NOMO-1 (cell line): ENCODE measurements around the gene TRIM52.

Experiments used
- DNase-seq, 2 experiments: peaks; one replicate each; lab custom pipeline; 2025; ENCODE audit not compliant: unreplicated experiment in 2 of 2; lab: John Stamatoyannopoulos, UW

Gene TRIM52

DNA sequence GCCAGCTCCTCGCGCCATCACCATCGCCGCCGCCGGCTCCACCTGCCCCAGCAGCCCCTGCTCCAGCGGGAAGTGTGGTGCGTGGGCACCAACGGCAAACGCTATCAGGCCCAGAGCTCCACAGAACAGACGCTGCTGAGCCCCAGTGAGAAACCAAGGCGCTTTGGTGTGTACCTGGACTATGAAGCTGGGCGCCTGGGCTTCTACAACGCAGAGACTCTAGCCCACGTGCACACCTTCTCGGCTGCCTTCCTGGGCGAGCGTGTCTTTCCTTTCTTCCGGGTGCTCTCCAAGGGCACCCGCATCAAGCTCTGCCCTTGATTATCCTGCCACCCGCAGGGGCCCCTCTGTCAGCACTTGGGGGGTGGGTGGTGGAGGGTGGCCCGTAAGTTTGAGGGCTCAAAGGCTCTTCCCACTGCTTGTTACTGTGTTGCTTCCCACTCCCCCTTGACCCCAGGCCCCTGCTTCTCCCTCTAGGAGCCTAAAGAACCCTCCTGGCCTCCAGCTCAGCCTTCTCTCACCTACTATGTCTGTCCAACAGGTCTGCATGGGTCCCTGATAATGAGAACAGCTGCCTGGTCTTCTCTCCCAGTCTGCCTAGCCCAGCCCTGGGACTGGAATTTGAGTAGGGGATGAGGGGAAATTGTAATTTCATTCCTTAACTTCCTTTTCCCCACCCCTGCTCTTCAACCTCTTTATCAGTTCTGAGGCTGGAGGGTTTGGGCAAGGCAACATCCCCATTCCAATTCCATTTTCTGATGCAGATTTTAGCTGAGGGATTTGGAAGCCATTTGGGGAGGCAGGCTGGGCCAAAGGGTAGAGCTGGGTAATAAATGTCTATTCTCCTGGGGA lies 26.3 kb downstream of the TRIM52 start:
- no peak for DNase-seq

DNA sequence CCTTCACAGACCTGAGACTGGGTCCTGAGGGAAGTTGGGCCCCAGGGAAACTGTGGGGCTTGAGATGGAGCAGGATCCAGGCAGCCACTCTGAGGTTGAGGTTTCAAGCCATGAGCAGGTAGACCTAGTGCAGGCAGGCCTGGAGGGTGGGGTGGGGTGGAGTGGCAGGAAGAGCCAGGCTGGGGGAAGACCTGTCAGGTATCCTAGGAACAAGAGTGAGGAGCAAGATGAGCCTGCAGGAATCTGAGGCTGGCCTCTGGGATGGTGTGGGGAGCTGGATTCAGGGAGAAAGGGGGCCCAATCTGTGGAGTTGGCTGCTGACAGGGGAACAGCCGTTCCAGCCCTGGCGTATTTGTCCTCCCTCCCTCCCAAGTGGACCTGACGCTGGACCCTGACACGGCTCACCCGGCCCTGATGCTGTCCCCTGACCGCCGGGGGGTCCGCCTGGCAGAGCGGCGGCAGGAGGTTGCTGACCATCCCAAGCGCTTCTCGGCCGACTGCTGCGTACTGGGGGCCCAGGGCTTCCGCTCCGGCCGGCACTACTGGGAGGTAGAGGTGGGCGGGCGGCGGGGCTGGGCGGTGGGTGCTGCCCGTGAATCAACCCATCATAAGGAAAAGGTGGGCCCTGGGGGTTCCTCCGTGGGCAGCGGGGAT lies 27.0 kb downstream of the TRIM52 start:
- DNase-seq, result no peak

DNA sequence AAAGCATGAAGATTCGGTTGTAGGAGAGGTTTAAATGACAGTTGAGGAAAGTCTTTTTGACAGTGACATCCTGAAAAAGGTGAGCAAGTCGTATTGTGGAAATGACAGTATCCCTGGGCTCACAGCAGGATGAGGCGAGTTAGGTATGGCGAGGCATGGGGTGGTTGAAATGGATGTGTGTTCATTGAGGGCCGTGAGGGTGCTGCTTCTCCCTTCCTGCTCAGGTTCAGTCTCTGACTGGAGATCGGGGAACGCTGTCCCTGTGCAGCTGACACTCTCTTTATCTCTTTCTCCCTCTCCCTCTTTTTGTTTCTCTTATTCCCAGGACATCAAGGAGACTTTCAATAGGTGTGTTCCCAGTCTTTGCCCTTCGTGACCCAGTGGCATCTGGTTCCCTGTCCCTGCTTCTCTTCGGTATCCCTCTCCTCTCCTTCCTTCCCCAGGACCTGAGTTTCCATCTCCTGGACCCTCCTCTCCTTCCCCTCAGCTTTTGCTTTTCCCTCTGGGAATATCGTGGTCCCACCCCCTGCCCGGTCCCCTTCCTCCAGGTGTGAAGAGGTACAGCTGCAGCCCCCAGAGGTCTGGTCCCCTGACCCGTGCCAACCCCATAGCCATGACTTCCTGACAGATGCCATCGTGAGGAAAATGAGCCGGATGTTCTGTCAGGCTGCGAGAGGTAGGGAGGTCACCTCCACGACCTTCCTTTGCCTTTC lies 27.7 kb downstream of the TRIM52 start:
- no peak for DNase-seq

DNA sequence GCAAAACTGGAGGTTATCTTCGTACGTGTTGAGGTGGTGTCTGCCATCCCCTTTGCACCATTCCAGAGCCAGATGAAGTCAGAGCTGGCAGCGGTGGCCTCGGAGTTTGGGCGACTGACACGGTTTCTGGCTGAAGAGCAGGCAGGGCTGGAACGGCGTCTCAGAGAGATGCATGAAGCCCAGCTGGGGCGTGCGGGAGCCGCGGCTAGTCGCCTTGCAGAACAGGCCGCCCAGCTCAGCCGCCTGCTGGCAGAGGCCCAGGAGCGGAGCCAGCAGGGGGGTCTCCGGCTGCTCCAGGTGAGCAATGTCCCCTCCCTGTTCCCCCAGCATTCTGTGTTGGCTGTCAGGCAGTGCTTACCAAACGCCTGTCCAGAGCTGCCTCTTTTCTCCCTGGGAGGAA lies 28.4 kb downstream of the TRIM52 start:
- no peak for DNase-seq

DNA sequence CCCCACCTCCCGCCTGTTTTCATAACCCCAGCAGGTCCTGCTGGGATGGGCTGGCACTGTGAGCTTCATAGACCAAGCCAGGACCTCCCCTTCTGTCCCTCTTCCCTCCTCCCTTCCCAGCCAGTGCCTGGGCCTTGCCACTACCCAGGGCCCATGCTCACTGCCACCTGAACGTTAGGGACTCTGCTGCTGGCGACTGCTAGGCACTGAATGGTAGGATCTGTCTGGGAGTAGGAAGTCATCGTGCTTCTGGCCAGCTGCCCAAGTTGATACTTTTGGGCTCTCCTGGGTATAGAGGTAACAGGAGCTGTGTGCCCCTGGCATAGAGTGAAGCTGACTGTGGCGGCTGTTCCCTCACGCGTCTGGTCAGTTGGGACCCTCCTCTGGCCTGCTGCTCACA lies 29.5 kb downstream of the TRIM52 start:
- no peak for DNase-seq

DNA sequence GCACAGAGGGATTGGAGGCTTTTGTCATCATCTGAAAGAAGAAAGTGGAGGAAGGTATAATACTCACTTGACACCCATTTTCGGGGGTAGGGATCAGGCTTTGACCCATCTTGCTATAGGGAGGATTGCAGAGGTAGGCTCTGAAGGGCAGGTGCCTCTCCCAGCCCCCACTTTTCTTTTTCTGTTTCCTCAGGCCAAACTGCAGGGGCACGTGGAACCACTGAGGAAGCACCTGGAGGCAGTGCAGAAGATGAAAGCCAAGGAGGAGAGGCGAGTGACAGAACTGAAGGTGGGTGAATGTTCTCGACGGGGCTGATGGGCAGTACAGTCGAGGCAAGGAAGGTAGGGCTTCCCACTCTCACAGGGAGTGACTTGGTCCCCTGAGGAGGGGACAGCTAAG lies 30.4 kb downstream of the TRIM52 start:
- no peak for DNase-seq

DNA sequence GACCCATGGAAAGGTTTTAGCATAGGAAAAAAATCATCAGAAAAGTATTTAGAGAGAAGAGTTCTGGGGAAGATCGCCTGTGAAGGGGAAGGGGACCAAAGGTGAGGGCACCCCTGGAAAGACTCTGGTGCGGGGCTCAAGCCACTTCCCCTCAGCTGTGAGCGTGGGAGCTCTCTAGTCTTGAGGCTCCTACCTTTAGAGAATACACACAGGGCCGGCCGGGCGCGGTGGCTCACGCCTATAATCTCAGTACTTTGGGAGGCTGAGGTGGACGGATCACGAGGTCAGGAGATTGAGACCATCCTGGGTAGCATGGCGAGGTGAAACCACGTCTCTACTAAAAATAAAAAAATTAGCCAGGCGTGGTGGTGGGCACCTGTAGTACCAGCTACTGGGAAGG lies 30.9 kb downstream of the TRIM52 start:
- no peak for DNase-seq

DNA sequence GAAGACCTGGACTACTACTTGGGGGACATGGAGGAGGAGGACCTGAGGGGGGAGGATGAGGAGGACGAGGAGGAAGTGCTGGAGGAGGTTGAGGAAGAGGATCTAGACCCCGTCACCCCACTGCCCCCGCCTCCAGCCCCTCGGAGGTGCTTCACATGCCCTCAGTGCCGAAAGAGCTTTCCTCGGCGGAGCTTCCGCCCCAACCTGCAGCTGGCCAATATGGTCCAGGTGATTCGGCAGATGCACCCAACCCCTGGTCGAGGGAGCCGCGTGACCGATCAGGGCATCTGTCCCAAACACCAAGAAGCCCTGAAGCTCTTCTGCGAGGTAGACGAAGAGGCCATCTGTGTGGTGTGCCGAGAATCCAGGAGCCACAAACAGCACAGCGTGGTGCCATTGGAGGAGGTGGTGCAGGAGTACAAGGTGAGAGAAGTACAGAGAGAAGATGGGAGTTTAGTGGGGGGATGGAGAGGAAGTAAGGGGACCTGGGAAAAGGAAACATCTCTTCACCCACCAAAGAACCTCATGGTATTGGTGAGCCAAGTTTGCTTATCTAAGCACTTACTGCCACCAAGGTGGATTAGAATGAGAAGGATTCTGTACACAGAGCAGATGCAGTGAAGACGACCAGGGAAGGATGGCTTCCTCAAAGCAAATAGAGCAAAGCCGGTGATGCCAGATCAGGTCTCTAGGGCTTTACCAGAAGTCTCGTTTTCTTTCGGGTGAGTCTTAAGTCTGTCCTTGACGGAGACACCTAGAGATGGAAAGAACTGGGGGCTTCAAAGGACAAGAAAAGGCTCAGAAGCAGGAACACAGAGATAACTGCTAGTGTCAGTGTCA lies 36.3 kb downstream of the TRIM52 start:
- no peak for DNase-seq

DNA sequence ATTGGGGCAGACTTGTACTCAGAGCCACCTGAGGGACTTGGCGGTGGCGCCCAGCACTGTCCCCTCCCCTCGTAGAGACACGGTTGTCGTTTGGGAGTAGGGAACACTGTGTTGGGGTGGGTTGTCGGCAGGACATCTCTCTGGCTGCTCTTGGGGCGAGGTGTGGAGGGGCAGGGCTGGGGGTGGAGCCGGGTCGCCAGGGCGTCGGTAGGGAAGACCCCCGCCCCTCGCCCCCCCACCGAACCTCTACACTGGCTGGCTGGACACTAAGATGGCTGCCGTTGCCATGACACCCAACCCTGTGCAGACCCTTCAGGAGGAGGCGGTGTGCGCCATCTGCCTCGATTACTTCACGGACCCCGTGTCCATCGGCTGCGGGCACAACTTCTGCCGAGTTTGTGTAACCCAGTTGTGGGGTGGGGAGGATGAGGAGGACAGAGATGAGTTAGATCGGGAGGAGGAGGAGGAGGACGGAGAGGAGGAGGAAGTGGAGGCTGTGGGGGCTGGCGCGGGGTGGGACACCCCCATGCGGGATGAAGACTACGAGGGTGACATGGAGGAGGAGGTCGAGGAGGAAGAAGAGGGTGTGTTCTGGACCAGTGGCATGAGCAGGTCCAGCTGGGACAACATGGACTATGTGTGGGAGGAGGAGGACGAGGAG lies 37.1 kb downstream of the TRIM52 start:
- DNase-seq, result no peak

DNA sequence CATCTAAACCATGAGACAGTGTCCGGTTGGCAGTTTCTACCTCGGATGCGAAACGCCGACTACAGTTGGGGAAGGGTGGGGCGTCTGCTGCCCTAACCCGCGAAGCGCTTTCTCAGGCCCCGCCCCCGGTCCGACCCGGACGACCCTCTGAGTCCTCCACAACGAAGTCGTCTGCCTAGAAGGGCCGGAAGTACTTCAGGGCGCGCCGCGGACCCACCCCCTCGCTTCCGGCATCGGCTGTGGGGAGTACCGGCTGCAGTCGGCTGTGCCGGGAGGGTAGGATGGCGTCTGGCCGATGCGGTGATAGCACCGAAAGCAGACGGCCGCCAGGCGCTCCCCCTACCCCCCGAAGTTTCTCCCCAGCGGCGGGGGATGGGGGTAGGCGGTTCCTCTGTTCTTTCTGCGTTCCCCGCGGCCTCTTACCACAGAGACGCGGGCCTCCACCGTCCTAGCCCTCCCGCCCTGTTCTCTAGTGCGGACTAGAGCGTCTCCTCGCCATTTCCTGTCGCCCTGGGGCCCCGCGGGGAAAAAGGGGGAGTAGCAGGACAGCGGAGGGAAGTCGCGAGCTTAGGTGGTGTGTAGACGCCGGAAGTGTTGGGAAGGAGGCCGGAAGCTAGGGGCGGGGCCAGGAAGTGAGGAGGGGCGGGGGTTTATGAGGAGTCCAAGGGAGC lies 37.8 kb downstream of the TRIM52 start, which contains the start of gene TRIM41:
Gene TRIM41, plus strand, starts transcription at position 224 of the 671 bp plus-strand sequence. CDS start 719 bp downstream, outside the sequence.
- DNase-seq, result no peak

DNA sequence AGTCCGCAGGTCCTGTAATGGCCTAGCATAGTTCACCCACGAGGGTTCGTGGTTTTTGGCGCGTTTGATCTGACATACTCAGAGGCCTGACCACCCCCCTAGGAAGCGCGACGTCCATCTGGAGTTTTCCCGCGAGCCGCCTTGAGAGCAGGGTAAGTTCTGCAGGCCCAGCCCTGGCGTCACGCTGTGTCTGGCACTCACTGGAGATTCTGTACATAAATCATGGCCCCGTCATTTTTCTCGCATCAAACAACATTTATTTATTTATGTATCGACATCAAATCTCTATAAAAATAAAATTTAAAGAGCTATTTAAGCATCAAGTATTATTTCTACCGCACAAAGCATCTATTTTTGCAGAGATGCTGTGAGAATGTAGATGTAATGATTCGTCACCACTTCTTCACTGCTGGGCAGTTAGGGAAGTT lies 38.3 kb downstream of the TRIM52 start:
- no peak for DNase-seq

DNA sequence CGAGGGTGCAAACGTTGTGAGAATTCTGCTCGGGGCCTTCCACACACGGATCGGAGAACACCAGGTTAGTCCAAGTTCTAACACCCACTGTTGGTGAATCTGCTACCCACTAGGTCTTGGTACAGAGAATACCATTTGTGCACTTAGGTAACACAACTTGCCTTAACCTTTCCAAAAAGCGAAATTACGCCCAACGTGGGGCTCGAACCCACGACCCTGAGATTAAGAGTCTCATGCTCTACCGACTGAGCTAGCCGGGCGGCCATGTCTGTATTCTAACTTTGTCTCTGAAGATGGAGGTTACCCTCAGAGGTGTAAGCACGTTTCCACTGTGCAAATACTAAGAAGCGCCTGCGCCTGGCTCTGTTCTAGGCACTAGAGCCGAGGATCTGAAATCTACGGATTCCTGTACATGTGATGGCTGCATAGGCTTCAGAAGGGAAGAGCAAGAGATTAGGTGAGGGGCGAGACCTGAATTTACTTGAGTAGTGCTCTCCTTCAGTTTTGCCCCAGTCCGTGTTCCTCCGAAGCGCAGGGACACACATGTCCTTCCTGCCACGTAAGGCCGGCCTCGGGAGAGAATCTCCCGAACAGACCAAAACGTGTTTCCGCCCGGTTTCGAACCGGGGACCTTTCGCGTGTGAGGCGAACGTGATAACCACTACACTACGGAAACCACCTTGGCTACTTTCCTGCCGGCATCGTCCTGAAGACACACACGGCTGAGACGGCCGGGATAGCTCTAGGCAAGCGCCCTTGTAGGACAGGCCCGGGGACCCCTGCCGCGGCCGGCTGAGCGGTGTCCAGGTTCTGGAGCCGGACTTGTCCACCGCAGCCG lies 38.9 kb downstream of the TRIM52 start:
- DNase-seq, result no peak

DNA sequence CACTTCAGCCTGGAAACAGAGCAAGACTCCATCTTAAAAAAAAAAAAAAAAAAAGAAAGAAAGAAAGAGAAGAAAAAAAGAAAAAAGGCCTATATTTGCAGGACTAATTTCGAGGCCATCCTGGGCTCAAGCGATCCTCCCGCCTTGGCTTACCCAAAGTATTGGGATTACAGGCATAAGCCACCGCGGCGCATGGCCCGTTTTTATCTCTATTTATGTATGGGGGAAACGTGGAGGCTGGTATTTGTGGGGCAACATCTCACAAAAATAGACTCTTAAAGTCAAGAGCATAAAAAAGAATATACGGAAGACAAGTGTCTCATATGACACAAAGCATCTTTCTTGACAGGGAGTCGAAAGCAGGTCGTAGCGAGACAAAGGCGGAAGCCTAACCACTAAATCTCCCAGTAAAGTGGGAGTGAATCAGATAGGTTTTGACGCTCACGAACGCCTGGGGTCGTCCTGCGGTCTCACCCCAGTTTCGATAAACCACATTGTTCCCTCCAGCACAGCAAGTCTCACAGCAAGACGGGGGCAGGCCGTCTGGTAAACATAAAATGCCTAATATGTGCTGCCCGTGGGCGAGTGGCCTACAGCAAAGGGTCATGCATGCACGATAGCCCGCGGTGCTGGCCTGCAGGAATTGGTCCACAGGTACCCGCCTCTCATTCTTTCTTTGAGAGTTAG lies 39.7 kb downstream of the TRIM52 start:
- DNase-seq, result no peak

DNA sequence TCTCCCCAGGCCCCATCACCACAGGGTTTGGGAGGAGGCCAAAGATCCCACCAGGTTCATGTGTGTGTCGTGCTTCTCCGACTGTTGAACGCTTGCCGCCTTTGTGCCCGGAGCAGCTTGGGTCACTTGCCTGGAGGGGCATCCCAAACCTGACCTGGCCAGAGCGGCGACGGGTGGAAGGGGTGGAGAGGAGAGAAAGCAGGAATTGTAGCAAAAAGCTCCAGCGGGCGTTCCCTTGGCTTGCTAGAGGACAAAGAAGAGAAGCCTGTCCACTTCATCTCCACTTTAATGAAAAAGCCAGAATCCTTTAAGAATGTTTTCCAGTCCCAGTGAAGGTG lies 40.8 kb downstream of the TRIM52 start:
- no peak for DNase-seq

DNA sequence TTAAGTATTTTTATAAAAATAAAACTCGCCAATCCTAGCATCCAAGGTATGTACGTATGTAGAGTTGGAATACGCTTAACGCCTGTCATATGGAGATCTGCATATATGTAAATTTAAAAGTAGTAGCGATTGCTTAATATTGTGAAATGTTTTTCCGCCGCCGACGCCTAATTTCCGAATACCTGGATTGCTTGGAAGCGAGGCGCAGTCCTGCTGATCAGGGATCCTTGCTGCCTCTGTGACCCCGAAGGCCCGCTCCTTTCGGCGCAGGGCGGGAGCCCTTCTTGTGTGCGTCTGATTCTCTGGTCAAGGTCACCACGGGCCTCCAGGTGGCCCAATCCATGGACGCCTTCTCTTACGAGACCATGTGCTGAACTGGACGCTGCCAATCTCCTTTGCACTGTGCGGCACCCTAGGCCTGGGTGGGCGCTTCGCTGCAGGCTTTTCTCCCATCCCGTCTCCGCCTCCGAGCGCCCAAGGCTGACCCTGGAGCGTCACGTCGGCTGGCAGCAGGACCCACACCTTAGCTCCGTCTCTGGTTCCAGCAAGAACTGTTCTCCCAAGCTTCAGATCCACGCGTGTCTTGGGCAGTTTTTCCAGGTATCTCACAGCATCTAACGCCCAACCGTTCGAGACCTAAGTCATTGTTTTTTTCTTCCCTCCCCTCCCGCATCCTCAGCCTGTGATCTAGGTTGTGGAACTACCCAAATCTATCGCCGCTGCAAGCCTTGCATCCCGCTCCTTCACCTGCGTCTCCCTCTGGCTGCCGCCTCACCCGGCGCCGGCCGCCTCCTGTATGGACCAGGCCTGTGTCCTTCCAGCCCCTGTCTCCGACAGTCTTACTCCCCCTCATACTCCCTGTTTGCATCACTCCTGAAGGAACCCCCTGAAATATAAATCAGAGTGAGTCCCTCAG lies 41.4 kb downstream of the TRIM52 start:
- DNase-seq, result no peak

DNA sequence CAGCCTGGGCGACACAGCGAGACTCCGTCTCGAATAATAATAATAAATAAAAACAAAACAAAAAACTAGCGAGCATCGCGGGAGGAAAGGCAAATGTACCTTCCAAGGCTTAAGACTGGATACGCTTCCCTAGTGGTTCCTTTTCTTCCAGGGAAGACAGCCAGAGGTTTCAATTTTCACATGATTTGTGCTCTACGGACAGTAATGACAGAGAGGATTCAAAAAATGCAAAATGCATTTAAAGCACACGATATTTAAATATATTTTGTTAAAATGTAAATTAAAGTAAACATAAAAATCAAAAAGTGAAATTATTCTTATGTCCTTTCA lies 42.2 kb downstream of the TRIM52 start:
- DNase-seq, result no peak

DNA sequence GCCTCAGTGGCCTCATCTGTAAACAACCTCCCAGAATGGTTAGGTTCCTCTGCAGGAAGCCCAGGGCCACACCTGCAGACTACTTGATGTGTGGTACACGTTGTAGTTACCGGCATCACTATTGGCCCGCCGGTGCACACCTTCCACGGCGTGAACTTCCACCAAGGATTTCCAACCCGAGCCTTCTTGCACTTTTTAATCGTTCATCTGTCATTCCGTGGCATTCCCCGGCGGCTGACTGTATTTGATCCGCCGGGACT lies 43.2 kb downstream of the TRIM52 start:
- no peak for DNase-seq
